ENCODE measurements around the gene ANTXR1. TPM values are rescaled to one million over a fixed set of nuclear protein-coding genes. Genes with fewer than 3 reads are reported as not detected.

Gene ANTXR1
- total and polyA plus RNA-seq, 2 of the 8 experiments (the other 6 are each of a cell fraction or from before 2014, with no cell fraction given), result 15.8 to 44.3 TPM

DNA sequence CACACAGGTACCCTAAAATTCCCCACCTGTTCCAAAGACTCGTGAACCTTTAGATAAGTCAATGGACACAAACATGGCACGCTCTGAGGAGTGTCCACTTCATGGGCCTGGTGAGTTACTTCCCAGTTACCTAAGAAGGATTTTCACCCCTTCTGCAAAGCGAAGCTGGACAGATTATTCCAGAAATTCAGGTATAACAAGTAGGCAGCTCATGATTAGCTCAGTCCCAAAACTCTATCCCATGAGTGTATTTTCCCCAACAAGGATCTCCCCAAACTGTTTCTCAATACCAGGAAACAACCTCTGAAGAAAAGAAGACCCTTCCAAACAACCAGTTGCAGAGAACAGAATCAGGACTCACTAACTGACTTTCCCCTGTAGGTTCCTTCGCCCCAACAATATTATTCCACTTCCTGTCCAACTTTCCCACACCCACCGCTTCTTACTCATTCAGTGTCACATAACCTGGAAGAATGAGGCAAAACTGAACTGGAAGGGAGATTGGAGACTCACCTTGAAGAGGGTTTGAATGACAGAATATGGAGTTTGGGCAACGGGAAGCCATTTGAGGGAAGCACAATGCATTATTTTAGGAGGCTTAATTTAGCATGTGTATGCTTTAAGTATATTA, 120.1 kb downstream of the ANTXR1 start:
- WGBS, 2 experiments (ENCODE audit: extremely low coverage in 1 of 2, insufficient coverage in 1 of 2, insufficient read length in 1 of 2, insufficient replicate concordance in 2 of 2, low coverage in 1 of 2, low lambda C conversion rate in 2 of 2, missing lambda C conversion rate in 1 of 2), result 89% methylated on average over 6 of the region's 6 CpGs; no CpG with 5 or more reads in 1 of the 2 experiments
- H3K79me1 ChIP-seq (ENCODE audit: low read depth, low read length), result no peaks in the 10 kb centered on the region
- no peaks in the 10 kb centered on the region for H3K27me3 ChIP-seq (replicated peaks in 1 of 4; ENCODE audit: control insufficient read depth in 3 of 4, extremely low read depth in 1 of 4, insufficient read depth in 3 of 4, low read length in 3 of 4)
- H3K36me3 ChIP-seq (ENCODE audit: control insufficient read depth in 2 of 4, insufficient read depth in 4 of 4, low read length in 3 of 4), result peaks cover 0 to 3% (median 0%) of the 10 kb centered on the region in 4 experiments; a peak in 2 of 8 replicates
- no peak overlapping the region for H3K4ac ChIP-seq (replicated peaks; ENCODE audit: insufficient read length, low read depth, low read length)
- H3K14ac ChIP-seq (ENCODE audit: insufficient read length), result no peak overlapping the region
- FAIRE-seq (no peak), DNase-seq (ENCODE audit: low read depth in 1 of 2, low spot score in 2 of 2) (no peak)
- H2AFZ ChIP-seq (ENCODE audit: low read length), result no peak overlapping the region
- H3K23me2 ChIP-seq (ENCODE audit: low read depth, low read length), result no peaks in the 10 kb centered on the region
- no peak overlapping the region for H3K23ac ChIP-seq (ENCODE audit: insufficient read length)
- H3K27ac ChIP-seq (ENCODE audit: low read depth, low read length), result no peak overlapping the region
- H4K91ac ChIP-seq (replicated peaks; ENCODE audit: insufficient read length, low read length), result no peak overlapping the region
- no peak overlapping the region for H3K4me2 ChIP-seq (ENCODE audit: insufficient read depth in 1 of 2, low read depth in 2 of 2, low read length in 2 of 2)
- H4K5ac ChIP-seq (ENCODE audit: insufficient read length, low read depth, low read length), result no peak overlapping the region
- H2BK12ac ChIP-seq (ENCODE audit: low read depth, low read length), result no peak overlapping the region
- H3K56ac ChIP-seq (replicated peaks; ENCODE audit: insufficient read length, low read depth, low read length), result no peak overlapping the region
- no peak overlapping the region for H3K18ac ChIP-seq (ENCODE audit: extremely low read depth, low read length)
- no peak overlapping the region for H2AK5ac ChIP-seq (ENCODE audit: low read depth, low read length)
- no peak overlapping the region for H2BK120ac ChIP-seq (replicated peaks; ENCODE audit: low read depth, low read length)
- no peak overlapping the region for H2BK20ac ChIP-seq (ENCODE audit: low read length)
- no peak overlapping the region for H2BK15ac ChIP-seq (ENCODE audit: low read length)
- no peaks in the 10 kb centered on the region for H3K79me2 ChIP-seq (ENCODE audit: control insufficient read depth in 1 of 2, insufficient read depth in 2 of 2, low read length in 2 of 2)
- no peak overlapping the region for H4K8ac ChIP-seq (ENCODE audit: extremely low read depth, insufficient read depth, low read length)
- no peaks in the 10 kb centered on the region for H3K4me1 ChIP-seq (replicated peaks in 1 of 4; ENCODE audit: control insufficient read depth in 3 of 4, insufficient read depth in 4 of 4, low read length in 3 of 4)
- H4K20me1 ChIP-seq (replicated peaks in 1 of 2; ENCODE audit: control insufficient read depth in 1 of 2, insufficient read depth in 2 of 2, low read length in 2 of 2), result no peaks in the 10 kb centered on the region
- H3K4me3 ChIP-seq (ENCODE audit: extremely low read depth in 1 of 4, insufficient read depth in 2 of 4, low read depth in 3 of 4, low read length in 4 of 4), result no peak overlapping the region
- ChIA-PET CTCF (ENCODE audit: partially characterized antibody) (interaction anchor here (1.4 kb wide), 1 partner anchor 107 kb away, joined by 3 read pairs; no protein-coding TSS in a partner anchor), POLR2A (ENCODE audit: partially characterized antibody) (interaction anchor here (1.1 kb wide), 1 partner anchor 11 kb away, joined by 3 read pairs; no protein-coding TSS in a partner anchor)
- no peak overlapping the region for H3K9ac ChIP-seq (replicated peaks in 1 of 4; ENCODE audit: extremely low read depth in 1 of 4, low read depth in 3 of 4, low read length in 3 of 4)
- no peaks in the 10 kb centered on the region for H3K9me3 ChIP-seq (ENCODE audit: insufficient read depth in 2 of 2, low read depth in 1 of 2, low read length in 1 of 2)
- no peak overlapping the region for H2BK5ac ChIP-seq (ENCODE audit: low read depth, low read length)
- TF ChIP-seq HDAC2 (IDR thresholded peaks at IDR 0.05; ENCODE audit: borderline replicate concordance in 1 of 2, low read depth in 2 of 2, low read length in 2 of 2) (no peak), TAF7 (optimal IDR thresholded peaks at IDR 0.05; ENCODE audit: borderline replicate concordance, low read depth, low read length) (no peak), SIRT6 (IDR thresholded peaks at IDR 0.05; ENCODE audit: low read length) (no peak), RFX5 (IDR thresholded peaks at IDR 0.05; ENCODE audit: borderline replicate concordance, low read depth, low read length) (no peak), RBBP5 (IDR thresholded peaks at IDR 0.05; ENCODE audit: borderline replicate concordance, low read depth, low read length) (no peak), CEBPB (IDR thresholded peaks at IDR 0.05; ENCODE audit: low read depth, low read length) (no peak), NRF1 (IDR thresholded peaks at IDR 0.05; ENCODE audit: low read depth, low read length) (no peak), BACH1 (IDR thresholded peaks at IDR 0.05; ENCODE audit: low read length) (no peak), EZH2 (IDR thresholded peaks at IDR 0.05; ENCODE audit: low read depth, low read length, severe bottlenecking) (no peak), RXRA (IDR thresholded peaks at IDR 0.05; ENCODE audit: insufficient read depth, low read depth, low read length) (no peak), GTF2F1 (IDR thresholded peaks at IDR 0.05; ENCODE audit: borderline replicate concordance, low read depth, low read length) (no peak), POU5F1 (IDR thresholded peaks at IDR 0.05; ENCODE audit: low read depth, low read length) (no peak)
- TF ChIP-seq, protein P1, sequence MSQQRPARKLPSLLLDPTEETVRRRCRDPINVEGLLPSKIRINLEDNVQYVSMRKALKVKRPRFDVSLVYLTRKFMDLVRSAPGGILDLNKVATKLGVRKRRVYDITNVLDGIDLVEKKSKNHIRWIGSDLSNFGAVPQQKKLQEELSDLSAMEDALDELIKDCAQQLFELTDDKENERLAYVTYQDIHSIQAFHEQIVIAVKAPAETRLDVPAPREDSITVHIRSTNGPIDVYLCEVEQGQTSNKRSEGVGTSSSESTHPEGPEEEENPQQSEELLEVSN (IDR thresholded peaks at IDR 0.05), result no peak

All from H1 (cell line).